Measurements from ENCODE around the gene ZFP36L1.

The ZFP36L1 gene

GRCh38 chr14:68815298-68816182 is 22.7 kb upstream of the ZFP36L1 start:
- FAIRE-seq (peak; percentile 66), DNase-seq (ENCODE audit: insufficient read length) (no peak)
- TF ChIP-seq POLR2A (IDR thresholded peaks at IDR 0.05; ENCODE audit: low read depth, low read length) (no peak; the same call in none of the 2 replicates), TAF1 (IDR thresholded peaks at IDR 0.05; ENCODE audit: borderline replicate concordance, low read depth, low read length) (0 out of 2 replicates have a peak, but pooled peaks have one; percentile 23), POLR2AphosphoS5 (IDR thresholded peaks at IDR 0.05; ENCODE audit: low read depth, low read length) (peak; percentile 82; the same call in 1 of the 2 replicates)

DNA sequence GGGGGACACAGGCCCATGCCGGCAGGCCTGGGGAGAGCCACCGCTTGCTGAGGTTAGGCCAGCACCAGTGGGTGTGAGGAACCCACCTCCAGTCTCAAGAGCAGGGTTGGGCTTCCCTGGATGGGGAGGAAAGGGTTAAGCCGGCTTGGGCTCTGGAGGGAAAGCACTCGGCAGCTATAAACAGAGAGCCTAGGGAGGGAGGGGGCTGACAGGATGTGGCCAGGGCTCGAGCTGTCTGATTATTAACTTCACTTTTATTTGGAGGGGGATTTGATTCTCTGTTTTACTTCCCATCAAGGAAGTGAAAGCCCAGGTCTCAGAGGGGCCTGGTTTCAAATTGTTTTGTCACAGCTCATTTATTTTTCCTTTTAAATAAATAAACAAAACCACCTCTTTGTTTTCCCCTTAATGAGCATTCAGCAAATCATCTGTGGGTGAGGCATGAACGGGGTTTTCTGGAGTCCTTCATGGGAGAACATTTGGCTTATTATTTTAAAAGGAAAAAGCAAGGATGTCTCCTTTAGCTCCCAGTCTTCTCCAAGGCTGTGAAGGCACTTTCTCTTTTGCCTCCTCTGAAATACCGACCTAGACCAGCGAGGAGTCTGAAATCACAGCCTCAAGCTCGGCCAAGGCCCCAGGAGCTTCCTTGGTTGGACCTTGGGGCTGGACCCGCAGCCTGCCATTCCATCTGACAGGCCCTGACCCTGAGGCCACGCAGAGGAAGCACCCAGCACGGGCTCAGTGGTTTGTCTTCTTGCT is 21.9 kb upstream of the ZFP36L1 start:
- no peak for DNase-seq (ENCODE audit: insufficient read length)
- FAIRE-seq, result peak; percentile 27
- peak; percentile 50; the same call in 1 of the 2 replicates for TF ChIP-seq POLR2AphosphoS5 (IDR thresholded peaks at IDR 0.05; ENCODE audit: low read depth, low read length)
- TF ChIP-seq TAF1 (IDR thresholded peaks at IDR 0.05; ENCODE audit: borderline replicate concordance, low read depth, low read length), result no peak
- peak; percentile 48; the same call in 1 of the 2 replicates for TF ChIP-seq POLR2A (IDR thresholded peaks at IDR 0.05; ENCODE audit: low read depth, low read length)

- TF ChIP-seq TAF1 (IDR thresholded peaks at IDR 0.05; ENCODE audit: borderline replicate concordance, low read depth, low read length) (no peak), POLR2A (IDR thresholded peaks at IDR 0.05; ENCODE audit: low read depth, low read length) (no peak), POLR2AphosphoS5 (IDR thresholded peaks at IDR 0.05; ENCODE audit: low read depth, low read length) (no peak)
- DNase-seq (ENCODE audit: insufficient read length) (no peak), FAIRE-seq (no peak)
Measured at GRCh38 chr14:68814238-68814538, 21.3 kb upstream of the ZFP36L1 start.

- DNase-seq (ENCODE audit: insufficient read length) (no peak), FAIRE-seq (no peak)
- TF ChIP-seq POLR2A (IDR thresholded peaks at IDR 0.05; ENCODE audit: low read depth, low read length) (no peak), TAF1 (IDR thresholded peaks at IDR 0.05; ENCODE audit: borderline replicate concordance, low read depth, low read length) (no peak), POLR2AphosphoS5 (IDR thresholded peaks at IDR 0.05; ENCODE audit: low read depth, low read length) (no peak)
Measured at GRCh38 chr14:68813318-68813838, 20.5 kb upstream of the ZFP36L1 start.

GRCh38 chr14:68811171-68811570 is 18.3 kb upstream of the ZFP36L1 start:
- no peak for FAIRE-seq
- no peak for DNase-seq (ENCODE audit: insufficient read length)
- TF ChIP-seq TAF1 (IDR thresholded peaks at IDR 0.05; ENCODE audit: borderline replicate concordance, low read depth, low read length) (no peak), POLR2A (IDR thresholded peaks at IDR 0.05; ENCODE audit: low read depth, low read length) (no peak), POLR2AphosphoS5 (IDR thresholded peaks at IDR 0.05; ENCODE audit: low read depth, low read length) (no peak)

DNA sequence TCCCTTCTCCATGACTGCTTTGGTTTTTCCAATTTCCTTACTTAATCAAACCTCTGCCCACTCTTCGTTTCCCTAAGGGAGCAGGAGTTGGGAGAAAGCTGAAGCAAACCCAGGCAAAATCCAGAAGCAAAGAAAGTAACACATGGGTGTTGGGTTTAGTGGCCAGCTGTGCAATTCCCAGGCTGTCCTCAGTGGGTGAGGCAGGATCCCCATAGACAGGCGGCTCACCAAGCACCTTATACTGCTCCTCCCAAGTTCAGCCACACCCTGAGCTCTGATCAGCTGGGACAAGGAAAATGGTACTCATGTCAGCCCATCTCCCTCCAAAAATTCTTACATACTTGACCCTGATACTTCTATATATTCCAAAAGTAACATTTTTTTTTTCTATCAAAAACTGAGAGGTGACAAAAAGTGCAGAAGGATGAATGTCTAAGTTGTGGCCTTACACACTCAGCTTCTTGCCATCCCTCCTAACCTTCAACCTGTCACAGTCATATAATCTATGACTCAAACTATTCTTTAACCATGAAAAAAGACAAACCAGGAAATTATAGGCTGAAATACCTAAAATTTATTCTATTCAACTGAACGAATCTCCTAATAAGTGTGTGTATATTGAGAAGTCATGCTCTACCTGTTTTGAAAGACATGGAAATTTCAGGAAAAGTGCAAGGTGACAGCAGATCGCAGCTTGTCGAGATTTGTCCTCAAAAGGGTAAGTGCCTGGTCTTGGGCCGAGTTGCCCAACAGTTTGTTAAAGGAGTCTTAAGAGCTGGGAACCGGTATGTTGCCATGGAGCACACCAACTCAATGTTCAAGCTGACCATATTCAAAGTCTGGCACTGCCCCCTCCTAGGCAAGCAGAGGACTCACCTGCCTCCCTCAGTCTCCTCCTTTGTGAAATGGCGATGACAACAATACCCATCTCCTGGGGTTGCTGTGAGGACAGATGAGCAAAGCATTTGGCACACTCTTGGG is 17.6 kb upstream of the ZFP36L1 start:
- DNase-seq (ENCODE audit: insufficient read length) (no peak), FAIRE-seq (no peak)
- TF ChIP-seq TAF1 (IDR thresholded peaks at IDR 0.05; ENCODE audit: borderline replicate concordance, low read depth, low read length) (no peak), POLR2AphosphoS5 (IDR thresholded peaks at IDR 0.05; ENCODE audit: low read depth, low read length) (no peak), POLR2A (IDR thresholded peaks at IDR 0.05; ENCODE audit: low read depth, low read length) (no peak)

DNA sequence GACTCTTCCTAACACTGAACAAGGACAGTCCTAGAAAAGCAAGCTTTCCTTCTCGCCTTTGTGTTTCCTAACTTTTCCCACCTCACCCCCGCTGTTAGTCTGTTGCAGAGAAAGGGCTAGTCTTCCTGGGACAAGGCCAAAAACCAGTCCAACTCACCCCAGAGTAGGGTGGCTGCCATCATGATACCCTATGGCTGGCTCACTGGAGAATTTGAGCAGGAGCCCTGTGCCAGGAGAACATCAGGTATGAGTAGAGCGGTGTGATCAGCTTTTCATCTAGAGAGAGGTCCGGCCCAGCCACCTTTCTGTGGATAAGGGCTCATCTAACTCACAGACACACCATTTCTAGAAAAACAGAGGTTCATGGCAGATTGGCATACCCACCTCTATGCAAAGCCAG is 16.7 kb upstream of the ZFP36L1 start:
- DNase-seq (ENCODE audit: insufficient read length), result no peak
- TF ChIP-seq POLR2AphosphoS5 (IDR thresholded peaks at IDR 0.05; ENCODE audit: low read depth, low read length), result no peak
- no peak for TF ChIP-seq POLR2A (IDR thresholded peaks at IDR 0.05; ENCODE audit: low read depth, low read length)
- TF ChIP-seq TAF1 (IDR thresholded peaks at IDR 0.05; ENCODE audit: borderline replicate concordance, low read depth, low read length), result no peak
- no peak for FAIRE-seq

DNA sequence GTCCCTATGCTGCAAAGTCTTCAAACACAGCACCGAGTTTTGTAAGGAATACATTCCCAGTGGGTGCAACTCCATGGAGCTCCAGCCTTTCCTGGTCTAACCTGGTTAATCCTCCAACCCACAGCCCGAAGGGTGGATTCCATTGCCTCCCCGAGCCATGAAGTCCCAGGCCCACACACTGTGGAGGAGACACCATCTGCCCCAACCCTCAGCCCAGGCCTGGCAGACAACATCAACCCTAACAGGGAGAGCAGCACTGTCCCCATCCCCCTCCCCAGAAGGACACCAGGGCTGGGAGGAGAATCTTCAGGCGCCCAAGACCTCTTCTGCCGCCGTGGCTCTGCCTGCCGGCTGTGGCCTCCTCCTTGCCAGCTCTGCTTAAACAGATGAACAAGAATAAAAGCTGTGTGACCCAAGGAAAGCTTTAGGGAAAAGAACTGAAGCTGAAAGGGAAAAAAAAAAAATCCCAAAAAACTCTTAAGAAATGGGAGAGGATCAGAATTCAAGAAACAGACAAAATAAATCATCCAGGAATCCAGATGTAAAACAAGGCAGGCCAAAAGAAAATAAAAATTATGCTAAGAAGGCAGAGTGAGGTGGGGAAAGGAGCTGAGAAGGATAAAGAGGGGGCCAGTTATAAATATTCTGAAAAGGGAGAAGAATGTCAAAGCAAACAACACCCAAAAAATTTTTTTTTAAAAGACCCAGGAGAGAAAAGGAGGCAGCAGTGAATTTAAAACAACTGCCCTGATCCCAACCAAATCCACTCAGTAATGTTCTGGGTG is 16.0 kb upstream of the ZFP36L1 start:
- DNase-seq (ENCODE audit: insufficient read length) (no peak), FAIRE-seq (no peak)
- TF ChIP-seq POLR2AphosphoS5 (IDR thresholded peaks at IDR 0.05; ENCODE audit: low read depth, low read length) (no peak), POLR2A (IDR thresholded peaks at IDR 0.05; ENCODE audit: low read depth, low read length) (no peak), TAF1 (IDR thresholded peaks at IDR 0.05; ENCODE audit: borderline replicate concordance, low read depth, low read length) (no peak)

GRCh38 chr14:68807987-68808386 is 15.1 kb upstream of the ZFP36L1 start:
- no peak for FAIRE-seq
- no peak for TF ChIP-seq POLR2A (IDR thresholded peaks at IDR 0.05; ENCODE audit: low read depth, low read length)
- no peak for TF ChIP-seq TAF1 (IDR thresholded peaks at IDR 0.05; ENCODE audit: borderline replicate concordance, low read depth, low read length)
- TF ChIP-seq POLR2AphosphoS5 (IDR thresholded peaks at IDR 0.05; ENCODE audit: low read depth, low read length), result no peak
- DNase-seq (ENCODE audit: insufficient read length), result no peak

- DNase-seq (ENCODE audit: insufficient read length) (no peak), FAIRE-seq (no peak)
- no peak for TF ChIP-seq POLR2AphosphoS5 (IDR thresholded peaks at IDR 0.05; ENCODE audit: low read depth, low read length)
- TF ChIP-seq TAF1 (IDR thresholded peaks at IDR 0.05; ENCODE audit: borderline replicate concordance, low read depth, low read length), result no peak
- TF ChIP-seq POLR2A (IDR thresholded peaks at IDR 0.05; ENCODE audit: low read depth, low read length), result no peak
Measured at GRCh38 chr14:68807148-68807600, 14.3 kb upstream of the ZFP36L1 start.

Data from GM12892 (cell line).